ENCODE measurements around the gene H19.

Gene H19

DNA sequence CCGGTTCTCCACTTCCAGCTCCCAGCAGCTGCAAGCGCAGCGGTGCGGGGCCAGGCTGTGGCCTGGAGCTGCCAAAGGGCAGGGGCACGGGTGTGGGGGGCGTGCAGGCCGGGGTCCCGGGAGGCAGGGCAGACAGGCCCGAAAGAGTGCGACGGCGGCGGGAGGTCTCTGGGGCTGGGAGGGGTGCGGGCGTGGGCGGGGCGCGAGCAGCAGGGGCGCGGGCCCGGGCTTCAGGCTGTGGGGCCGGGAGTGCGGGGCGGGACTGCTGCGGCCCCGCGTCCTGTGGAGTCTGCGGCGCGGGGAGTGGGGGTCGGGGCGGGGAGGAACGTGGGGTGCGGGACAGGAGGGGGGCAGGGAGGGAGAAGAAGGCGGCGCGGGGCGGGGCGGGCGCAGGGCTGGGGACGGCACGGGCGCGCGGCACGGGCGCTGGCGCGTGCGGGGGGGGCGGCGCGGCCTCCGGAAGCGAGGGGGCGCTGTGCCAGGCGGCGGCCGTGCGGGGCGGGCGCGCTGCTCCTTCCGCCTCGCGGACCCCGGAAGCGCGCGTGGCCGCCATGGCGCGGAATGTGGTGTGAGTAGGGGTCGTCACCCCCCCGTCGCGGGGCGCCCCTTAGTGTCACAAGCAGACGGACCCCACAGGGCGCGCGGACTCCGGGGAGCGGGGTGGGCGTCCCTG, 50.7 kb downstream of the H19 start, which contains the start of gene MRPL23:
Gene MRPL23, plus strand, starts transcription at position 521 of the 673 bp plus-strand sequence. Its CDS starts 31 bp downstream, at position 552.
- DNase-seq = no peak
